Measurements from ENCODE around the gene CYP11A1.

CYP11A1 gene

DNA sequence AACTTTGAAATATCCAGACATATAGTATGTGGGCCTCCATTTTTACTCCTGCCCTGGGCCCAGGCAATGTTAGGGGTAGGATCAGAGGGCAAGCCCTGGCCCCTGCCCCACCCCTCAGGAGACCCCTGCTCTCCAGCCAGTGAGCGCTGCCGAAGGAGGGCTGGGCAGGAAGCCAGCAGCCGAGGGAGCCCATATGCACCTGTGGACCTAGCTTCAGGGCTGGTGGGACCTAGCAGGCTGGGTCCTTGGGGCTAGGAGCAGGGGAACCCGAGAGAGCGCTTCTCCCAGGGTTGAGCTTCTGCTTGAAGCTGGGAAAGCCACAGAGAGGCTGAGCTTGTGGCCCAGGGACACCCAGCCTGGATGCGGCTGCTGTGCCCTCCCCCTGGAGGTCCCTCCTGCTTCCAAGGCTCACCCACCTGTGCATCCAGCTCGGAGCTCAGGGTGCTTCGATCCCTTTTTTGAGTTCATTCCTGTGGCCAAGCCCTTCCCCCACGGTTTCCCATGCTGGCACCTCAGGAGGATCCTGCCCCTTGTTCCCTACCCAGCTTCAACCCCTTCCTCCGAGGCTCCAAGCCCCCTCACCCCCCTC, 21.0 kb upstream of the CYP11A1 start:
- no peak for DNase-seq (ENCODE audit: low spot score)

DNA sequence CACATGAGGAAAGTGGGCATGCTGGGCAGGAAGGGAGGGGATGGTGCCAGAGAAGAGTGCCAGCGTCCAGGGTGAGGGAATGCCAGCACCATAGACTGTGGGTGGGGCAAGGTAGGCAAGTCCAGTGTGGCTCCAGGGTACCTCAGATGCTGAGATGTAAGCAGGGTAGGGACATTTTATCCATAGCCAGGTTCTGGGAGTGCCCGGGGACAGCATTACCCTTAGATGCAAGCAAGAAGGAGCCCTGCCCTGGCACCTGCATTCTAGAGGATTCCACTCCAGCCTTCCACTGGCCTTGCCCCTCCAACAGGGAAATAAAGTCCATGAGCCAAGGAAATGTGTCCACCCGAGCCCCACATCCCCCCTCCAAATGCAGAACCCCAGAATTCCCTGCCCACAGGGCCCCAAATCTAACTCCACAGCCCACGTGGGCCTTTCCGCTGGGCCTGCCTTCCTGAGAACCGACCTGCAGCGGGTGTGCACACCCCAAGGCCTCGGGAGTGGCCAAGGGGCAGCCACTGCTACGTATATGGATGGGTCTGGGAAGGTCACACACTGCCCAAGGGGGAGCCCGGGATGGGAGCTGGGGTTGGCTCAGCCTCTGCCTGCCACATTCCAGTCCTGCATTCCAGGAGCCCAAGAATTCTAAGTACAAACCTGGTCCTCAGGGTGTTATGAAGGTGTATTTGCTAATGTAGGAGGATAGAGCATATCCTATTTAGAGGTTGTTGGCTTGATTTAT, 20.3 kb upstream of the CYP11A1 start:
- DNase-seq (ENCODE audit: low spot score): no peak

DNA sequence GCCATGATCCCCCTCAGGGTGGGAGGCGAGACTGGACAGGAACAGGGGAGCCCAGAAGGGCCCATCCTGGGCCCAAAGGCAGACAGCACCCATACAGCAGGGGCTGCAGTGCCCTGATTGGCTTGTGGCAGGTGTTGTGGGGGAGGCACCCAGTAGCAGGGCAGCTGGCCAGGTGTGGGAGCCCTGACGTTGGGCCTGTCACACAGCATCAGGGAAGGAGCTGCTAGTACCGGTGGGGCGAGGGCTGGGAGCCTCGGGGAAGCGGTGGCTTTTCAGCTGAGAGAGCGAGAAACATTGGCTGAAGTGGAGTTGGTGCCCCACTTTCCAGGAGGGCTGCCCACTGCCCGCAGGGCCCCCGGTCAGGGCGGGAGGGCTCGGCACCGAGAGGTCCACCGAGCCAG, 19.7 kb upstream of the CYP11A1 start:
- DNase-seq (ENCODE audit: low spot score): no peak

DNA sequence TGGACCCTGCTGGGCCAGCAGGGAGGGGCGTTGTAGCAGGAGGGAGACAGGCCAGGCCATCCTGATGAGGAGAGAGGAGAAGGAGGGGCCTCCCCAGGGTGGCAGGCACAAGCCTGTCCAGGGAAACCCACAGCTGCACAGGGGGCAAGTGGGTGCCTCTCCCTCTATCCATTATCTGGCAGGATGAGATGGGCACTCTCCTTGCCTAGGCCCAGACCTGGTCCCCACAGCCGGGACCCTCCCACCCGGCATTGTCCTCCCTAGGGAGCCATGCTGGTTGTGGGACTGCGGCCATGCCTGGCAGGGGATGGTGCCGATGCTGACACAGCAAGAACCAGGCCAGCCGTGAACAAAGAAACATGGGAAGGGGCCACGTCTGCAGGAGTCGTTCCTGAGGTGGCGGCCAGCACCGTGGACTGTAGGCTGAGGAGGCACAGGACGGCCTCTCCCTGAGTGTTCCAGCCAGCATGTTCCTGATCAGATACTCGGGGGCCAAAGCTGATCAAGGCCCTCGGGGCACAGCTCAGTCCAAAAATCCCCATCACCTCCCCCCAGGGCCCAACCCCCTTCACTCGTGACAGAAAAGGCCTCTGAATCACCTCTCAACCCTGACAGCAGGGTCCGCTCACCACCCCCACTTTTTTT, 19.2 kb upstream of the CYP11A1 start:
- no peak for DNase-seq (ENCODE audit: low spot score)

DNA sequence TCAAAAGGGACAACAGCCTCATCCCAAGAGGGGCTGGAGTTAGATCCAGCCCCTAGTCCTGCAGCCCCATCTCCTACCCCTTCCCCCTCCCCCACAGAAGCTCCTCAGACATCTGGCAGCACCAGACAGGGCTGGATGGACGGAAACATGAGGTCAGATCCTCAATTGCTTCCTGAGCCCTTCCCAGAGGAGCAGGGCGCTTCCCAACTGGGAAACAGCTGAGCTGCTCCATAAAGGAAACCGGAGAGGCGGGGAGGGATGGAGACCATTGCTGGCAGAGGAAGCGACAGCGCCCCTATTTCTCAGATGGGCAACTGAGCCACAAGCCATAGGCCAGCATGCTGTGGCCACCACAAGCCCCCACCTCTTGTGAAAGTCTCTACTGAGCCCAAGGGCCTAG, 18.3 kb upstream of the CYP11A1 start:
- no peak for DNase-seq (ENCODE audit: low spot score)

DNA sequence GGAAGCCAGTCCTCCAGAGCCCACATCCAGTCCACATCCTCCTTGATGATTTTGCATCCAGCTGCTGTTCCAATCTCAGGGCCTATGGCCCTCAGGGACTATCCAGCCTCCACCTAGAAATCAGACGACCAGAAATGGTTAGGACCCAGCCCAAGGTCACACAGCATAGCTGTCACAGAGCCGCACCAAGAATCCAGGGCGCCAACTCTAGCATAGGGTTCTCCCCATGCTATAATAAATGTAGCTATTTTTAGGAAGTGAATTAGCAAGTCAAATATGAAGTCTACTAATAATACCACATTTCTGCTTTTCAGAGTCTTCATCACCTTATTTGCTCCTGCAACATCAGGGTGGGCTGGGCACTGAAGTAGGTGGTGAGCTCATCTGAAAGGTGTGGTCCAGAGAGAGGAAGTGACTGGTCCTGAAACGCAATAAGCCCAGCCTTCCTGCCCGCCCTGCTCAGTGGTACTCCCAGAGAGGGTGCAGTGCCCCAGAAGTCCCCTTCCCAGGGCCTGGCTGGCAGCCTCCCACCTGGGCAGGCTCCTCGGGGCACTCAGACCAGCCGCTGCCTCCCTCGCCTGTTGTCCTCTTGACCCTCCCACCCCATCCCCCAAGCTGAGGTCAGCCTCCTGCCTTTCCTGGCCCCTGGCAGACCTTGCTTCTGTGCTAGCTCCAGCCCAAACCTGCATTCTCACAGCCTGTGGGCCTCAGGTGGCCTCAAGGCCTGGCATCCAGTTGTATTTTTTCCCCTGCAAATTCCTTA, 17.6 kb upstream of the CYP11A1 start:
- DNase-seq (ENCODE audit: low spot score): peak; percentile 36

DNA sequence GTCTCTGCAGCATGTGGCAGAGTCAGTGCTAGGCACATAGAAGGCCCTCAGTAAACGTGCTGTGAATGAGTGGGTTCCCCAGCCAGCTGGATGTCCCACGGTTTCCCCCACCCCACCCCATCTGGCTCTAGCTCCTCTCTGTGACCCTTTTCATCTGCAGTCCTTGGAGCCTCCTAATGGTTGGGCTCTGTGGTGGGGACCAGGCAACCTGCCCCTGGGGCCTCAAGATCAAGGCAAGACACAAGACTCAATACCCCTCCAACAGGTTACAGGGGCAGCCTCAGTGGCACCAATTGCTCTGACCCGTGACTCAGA, 17.1 kb upstream of the CYP11A1 start:
- DNase-seq (ENCODE audit: low spot score): no peak

DNA sequence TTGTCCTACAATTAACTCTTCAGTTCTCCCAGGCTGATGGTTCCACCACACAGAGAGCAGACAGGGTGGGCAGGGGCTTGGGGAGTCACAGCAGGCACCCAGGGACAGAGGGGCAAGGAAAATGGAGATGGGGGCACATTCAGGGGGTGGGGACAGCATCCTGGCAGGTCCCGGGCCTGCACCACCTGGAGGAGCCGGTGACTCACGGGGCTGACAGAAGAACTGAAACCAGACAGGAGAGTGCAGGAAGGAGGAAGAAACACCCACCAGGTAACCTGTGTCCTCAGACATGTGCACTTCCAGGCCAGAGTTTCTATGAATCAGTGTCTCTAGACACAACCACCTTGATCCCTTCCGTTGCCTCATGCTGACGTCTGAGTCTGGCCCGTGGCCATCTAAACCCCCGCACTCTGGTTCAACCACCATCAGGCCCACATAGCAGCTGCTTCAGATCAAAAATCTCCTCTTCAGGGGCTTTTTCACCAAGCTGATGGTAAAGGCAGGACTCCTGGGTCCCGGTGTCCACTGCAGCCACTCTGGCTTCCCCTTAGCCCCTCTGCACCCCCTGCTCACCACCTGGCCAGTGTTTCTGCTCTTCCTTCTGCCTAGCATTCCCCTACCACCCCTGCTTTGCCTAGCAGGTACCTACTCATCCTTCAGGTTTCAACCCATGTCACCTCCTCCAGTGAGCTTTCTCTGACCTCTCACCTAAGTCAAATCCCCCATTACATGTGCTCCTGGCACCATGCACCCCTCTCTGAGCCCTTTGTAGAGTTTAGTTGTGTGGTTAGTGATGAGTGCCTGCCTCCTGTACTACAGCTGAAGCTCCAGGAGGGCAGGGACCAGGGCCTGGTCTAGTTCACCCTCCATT, 16.5 kb upstream of the CYP11A1 start:
- peak; percentile 32 for DNase-seq (ENCODE audit: low spot score)

DNA sequence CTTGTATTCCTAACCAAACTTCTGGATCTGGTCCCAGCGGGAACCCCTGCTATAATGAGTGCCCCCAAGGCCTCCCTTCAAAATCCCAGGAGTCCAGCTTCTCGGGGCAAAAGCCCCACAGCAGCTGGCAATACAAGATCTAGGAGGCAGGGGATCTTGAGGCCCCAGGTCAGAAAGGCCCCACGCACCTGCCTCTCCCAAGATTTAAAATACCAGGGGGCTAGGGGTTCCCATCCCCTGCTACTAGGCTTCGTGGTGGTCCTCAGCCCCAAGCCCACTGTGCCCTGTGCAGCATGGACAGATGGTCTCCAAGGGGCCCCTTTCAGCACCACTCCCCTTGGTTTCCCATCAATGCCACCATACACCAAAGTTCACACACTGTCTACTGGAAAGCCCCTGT, 15.8 kb upstream of the CYP11A1 start:
- no peak for DNase-seq (ENCODE audit: low spot score)

DNA sequence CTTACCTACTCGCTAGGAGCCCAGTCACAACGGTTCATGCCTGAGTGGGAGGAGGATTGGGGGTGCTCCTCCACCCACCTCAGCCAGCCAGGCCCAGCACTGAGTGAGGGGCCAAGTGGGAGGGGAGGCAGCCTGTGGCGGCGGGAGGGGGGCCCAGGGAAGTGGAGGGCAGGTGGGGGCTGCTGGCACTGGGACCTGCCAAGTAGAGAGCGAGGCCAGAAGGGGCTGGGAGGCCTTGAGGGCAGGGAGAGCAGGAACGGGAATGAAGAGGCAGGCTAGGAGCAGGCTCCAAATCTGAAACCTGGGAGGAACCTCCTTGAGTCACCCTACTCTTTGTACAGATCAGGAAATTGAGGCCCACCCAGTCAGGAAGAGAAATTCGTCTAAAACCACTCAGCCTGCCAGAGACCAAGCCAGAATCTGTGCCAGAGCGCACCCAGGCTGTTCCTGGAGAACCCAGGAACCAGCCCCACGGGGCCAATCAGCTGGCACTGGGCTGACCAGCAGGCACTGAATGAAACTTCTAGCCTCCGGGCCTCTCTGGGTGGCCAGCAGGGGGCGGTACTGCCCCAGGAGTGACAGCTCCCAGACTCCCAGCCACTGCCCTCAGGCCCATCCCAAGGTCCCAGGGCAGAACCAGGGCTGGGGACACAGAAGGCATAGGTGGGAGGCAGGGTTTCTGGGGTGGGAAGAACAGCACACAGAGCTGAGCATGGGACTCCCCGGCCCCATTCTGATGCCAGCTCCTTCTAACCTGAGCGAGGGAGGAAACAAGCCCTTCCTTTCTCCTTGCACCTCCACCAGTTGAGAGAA, 14.8 kb upstream of the CYP11A1 start:
- DNase-seq (ENCODE audit: low spot score): peak; percentile 74

DNA sequence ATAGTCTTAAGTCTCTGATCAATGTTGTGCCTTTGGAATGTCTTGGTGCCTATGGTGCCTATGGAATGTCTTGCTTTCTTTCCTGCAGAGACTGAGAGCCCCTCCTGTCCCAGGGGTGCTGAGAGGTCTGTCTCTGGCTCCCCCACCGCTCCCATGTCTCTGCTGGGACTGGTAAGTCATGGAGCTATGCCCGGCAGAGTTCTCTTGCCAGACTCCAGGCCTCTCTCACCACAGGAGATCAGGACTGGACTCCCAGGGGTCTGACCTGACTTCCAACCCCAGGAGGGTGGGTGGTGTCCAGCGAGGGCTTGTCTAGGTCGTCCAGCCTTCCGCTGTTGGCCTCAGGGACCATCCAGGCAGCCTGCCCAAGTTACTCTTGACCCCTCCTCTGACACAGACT, 14.0 kb upstream of the CYP11A1 start:
- no peak for DNase-seq (ENCODE audit: low spot score)

DNA sequence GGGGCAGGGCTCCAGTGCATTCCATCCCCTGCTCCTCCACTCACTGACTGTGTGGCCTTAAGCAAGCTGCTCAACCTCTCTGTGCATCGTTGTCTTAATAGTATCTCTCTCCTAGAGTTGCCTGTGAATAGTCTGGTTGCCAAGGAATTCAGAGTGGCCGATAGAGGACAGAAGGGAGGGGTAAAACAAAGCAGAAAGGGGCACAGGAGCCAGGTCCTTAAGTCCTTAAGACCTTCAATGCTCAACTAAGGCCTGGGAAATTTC, 13.7 kb upstream of the CYP11A1 start:
- no peak for DNase-seq (ENCODE audit: low spot score)

DNA sequence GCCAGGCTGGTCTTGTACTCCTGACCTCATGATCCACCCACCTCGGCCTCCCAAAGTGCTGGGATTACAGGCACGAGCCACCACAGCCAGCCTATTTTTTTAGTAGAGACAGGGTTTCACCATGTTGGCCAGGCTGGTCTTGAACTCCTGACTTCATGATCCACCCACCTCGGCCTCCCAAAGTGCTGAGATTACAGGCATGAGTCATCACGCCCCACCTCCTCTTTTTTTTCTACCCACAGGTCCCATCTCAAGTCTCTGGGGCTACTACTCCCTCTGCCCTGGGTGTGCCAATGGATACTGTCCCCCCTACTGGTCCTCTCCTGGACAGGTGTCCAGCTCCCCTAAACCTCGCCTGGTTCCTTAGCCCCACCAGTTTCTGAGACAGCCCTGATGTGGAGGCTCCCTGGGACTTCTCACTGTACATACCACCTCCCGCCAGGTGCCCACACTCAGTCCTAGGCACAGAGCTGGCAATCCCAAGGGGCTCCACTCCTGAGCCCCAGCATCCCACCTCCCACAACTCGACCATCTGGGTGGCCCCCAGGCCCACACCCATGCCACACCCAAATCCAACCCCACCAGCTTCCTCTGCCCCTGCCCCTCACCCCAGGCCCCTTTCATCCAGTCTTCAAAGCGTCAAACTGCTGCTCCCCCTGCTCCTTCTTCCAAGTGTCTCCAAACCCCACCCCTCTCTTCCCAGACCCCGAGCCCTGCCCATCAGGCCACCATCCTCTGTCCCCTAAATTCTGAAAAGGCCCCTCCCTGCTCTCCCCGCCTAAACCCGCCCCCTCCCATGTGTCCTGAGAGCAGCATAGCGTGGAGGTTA, 13.1 kb upstream of the CYP11A1 start:
- no peak for DNase-seq (ENCODE audit: low spot score)

DNA sequence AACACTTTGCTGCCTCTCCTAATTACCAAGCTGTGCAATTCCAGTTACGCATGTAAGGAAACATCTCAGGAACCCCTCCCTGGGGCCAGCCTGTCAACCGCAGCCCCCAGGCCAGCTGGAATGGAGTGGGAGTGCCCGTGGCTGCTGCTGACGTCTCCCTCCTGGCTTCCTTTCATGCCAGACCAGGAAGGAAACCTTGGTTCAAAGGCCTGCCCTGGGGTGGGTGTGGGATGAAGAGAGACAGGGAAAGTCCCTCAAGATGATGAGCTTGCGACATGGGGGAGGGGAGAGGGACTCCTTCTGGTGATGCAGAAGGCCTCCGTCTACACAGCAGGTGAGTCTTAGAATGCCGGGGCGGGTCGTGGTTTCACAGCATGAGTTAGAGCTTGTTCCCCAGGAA, 11.4 kb upstream of the CYP11A1 start:
- DNase-seq (ENCODE audit: low spot score): no peak

DNA sequence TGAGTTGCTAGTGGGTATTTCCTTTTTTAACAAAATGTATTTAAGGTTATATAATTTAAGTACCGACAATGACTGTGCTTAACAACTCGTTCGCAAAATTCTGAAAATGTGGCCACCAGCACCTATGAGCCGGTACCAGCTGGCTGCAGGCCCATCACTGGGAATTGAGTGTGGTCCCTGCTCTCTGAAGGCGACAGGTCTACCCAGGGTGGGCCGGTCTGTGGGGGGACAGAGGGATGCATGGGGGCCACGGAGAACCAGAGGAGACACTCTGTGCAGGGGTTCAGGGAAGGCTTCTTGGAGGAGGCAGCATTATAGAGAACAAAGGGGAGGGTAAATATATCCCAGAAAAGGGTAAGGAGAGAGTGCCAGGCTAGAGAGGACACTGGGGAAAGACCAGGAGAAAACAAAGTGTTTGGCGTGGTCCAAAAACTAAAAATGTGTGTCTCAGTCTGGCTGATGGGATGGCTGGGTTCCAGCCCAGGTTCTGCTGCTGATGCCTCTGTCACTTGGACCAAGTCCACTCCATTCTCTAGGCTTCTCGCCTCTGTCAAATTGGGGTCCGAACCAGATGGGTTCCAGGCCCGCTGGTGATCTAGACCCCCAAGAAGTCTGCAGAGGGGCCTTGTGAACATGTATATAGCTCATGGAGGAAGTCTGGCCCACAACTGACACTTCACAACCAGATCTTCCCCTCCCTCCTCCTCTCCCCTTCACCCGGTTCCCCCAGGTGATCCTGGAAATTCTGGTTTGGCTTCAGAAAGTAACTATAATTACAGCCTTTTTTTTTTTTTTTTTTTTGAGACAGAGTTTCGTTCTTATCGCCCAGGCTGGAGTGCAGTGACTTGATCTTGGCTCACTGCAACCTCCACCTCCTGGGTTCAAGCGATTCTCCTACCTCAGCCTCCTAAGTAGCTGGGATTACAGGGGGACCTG, 10.7 kb upstream of the CYP11A1 start:
- no peak for DNase-seq (ENCODE audit: low spot score)

DNA sequence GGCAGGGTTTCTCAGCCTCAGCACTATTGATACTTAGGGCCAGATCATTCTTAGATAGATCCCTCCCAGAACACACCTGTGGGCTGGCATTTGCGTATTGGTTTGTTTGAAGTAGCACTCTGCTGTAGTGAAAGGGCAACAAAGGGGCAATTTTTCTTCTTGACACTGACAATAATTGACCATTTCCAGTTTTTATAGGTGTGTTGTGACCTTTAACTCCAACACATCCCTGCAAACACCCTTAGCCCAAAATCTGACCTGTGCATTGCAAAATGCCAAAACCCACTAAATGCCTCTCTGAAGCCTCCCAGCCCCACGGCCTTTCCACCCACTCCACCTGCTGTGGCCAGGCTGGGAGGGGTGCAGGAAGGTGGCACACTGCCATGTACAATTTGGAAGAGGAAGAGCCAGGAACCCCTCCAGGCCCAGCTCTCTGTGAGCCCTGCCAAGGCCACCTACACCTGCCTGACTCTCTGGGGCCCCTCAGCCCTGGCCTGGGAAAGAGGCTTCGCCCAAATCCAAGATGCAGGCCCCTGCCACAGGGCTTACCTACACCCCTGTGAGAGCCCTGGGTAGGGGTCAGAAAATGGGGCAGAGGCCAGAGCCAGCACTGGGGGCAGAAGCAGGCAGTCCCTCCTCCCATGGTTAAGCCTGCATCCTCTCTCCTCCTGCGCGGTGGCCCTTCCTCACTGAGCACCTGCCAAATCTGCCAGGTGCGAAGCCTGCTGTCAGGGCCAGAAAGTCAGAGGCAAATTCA, 9.6 kb upstream of the CYP11A1 start:
- DNase-seq (ENCODE audit: low spot score): no peak

DNA sequence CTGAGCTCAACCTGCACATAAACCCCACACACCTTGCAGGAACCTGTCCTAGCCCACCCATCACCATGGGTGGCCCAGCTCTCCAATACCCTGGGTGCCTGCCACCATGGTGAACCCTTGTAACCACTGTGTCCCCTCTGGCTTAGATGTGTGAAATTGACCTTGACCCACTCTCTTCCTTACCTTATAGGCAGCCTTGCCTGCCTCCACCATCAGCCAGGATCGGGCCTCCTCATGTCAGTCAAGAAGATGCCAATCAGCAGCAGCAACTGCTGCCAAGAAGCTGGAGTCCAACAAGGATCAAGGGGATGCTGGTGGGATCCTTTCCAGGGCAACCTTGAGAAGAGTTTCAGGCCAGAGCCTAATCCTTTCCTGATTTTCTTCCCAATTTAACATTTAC, 8.8 kb upstream of the CYP11A1 start:
- no peak for DNase-seq (ENCODE audit: low spot score)

DNA sequence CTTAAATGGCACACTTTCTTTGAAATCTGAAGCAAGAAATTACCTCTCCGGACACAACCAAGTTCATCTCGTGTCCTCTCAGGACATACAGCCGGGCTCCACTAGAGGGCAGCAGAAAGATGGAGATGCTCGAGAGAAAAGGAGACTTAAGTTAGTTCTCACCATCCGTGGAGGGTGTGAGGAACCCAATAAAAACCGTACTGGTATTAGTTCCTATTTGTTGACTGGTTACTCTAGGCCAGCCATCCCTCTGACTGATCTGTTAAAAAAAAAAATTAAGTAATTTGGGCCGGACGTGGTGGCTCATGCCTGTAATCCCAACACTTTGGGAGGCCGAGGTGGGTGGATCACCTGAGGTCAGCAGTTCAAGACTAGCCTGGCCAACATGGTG, 7.9 kb upstream of the CYP11A1 start:
- DNase-seq (ENCODE audit: low spot score): peak; percentile 80

All from CD4-positive, alpha-beta T cell treated with Interleukin-6 at 100 ng/mL for 8 hours (primary cell).